Choroid plexus epithelial cell (primary cell): ENCODE data around the gene RILPL1.
"Not testable (repeated sequence)": the region's sequence is repeated elsewhere in the genome, so short reads cannot be mapped to it uniquely, and the experiment has no call there.

Experiments used
- DNase-seq: peaks from one replicate; pipeline ENCODE4 v3.0.0-alpha.2; 2010; ENCODE audit warnings: low read depth
- H3K4me3 ChIP-seq: 2 replicates; pipeline ENCODE4 v1.5.1; 2011; ENCODE audit warnings: low read depth, mild to moderate bottlenecking, control low read depth, low read length, moderate library complexity
- CTCF ChIP-seq: conservative IDR thresholded peaks from 2 replicates; pipeline ENCODE4 v1.5.1; 2011; ENCODE audit warnings: low read depth, mild to moderate bottlenecking, control low read depth, inconsistent platforms, low read length, moderate library complexity

RILPL1 gene

GRCh38 chr12:123506059-123506842 lies 27.3 kb downstream of the RILPL1 start:
- DNase-seq: no peak
- no peak for TF ChIP-seq CTCF
- H3K4me3 ChIP-seq: no peak overlapping the region

- no peak overlapping the region for H3K4me3 ChIP-seq
- no peak for DNase-seq
- no peak for TF ChIP-seq CTCF
Observed at GRCh38 chr12:123502163-123502704, 31.3 kb downstream of the RILPL1 start.

- no peak for TF ChIP-seq CTCF
- DNase-seq: no peak
- no peak overlapping the region for H3K4me3 ChIP-seq
Observed at GRCh38 chr12:123499332-123499731, 34.2 kb downstream of the RILPL1 start.

GRCh38 chr12:123498126-123498825 lies 35.2 kb downstream of the RILPL1 start:
- H3K4me3 ChIP-seq: no peak overlapping the region
- DNase-seq: no peak
- TF ChIP-seq CTCF: no peak

- TF ChIP-seq CTCF: no peak
- no peak overlapping the region for H3K4me3 ChIP-seq
- DNase-seq: no peak
Observed at GRCh38 chr12:123497065-123497464, 36.5 kb downstream of the RILPL1 start.

- no peak for TF ChIP-seq CTCF
- H3K4me3 ChIP-seq: no peak overlapping the region
- DNase-seq: no peak
Observed at GRCh38 chr12:123494124-123494851, 39.2 kb downstream of the RILPL1 start.

GRCh38 chr12:123492339-123493039 lies 41.0 kb downstream of the RILPL1 start:
- not testable (repeated sequence) for H3K4me3 ChIP-seq, DNase-seq
